ENCODE measurements around the gene SPPL2C. TPM values are rescaled to one million over a fixed set of nuclear protein-coding genes. Genes with fewer than 3 reads are reported as not detected.

The SPPL2C gene
- total RNA-seq (not detected), polyA plus RNA-seq (not detected), total RNA-seq (0 reads per million in 6 experiments)

DNA sequence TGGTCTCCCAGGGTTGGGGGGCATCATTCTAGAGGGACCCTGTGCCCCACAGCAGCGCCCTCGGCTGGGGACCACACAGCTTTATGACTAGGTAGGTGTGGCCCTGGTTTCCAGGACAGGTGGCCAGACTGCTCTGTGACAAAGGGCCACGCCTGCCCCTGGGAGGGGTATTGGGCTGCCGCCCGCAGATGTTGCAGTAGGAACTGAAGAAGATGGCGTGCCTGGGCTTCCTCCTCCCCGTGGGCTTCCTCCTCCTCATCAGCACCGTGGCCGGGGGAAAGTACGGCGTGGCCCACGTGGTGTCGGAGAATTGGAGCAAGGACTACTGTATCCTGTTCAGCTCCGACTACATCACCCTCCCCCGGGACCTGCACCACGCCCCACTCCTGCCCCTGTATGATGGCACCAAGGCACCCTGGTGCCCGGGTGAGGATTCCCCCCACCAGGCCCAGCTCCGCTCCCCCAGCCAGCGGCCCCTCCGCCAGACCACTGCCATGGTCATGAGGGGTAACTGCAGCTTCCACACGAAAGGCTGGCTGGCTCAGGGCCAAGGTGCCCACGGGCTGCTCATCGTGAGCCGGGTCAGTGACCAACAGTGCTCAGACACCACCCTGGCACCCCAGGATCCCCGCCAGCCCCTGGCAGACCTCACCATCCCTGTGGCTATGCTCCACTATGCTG is at the start of gene SPPL2C:
Gene SPPL2C (plus strand): TSS at position 187 of the 681 bp plus-strand sequence. CDS start 26 bp downstream, at position 213.
- POLR2A ChIA-PET: interaction anchor here (0.6 kb wide), 1 partner anchor 18 kb away, joined by 3 read pairs; no protein-coding TSS in a partner anchor
- no peaks in the 10 kb centered on the region for H3K36me3 Mint-ChIP-seq
- peaks cover 0 to 5% (median 2%) of the 10 kb centered on the region in 5 donors for H3K27me3 Mint-ChIP-seq
- H3K4me1 Mint-ChIP-seq: no peaks in the 10 kb centered on the region
- H3K27ac Mint-ChIP-seq: no peak within 1 kb of the TSS
- no peak within 1 kb of the TSS for H3K4me3 Mint-ChIP-seq
- H3K9me3 Mint-ChIP-seq: no peaks in the 10 kb centered on the region
- ATAC-seq (no peak), DNase-seq (no peak)

DNA sequence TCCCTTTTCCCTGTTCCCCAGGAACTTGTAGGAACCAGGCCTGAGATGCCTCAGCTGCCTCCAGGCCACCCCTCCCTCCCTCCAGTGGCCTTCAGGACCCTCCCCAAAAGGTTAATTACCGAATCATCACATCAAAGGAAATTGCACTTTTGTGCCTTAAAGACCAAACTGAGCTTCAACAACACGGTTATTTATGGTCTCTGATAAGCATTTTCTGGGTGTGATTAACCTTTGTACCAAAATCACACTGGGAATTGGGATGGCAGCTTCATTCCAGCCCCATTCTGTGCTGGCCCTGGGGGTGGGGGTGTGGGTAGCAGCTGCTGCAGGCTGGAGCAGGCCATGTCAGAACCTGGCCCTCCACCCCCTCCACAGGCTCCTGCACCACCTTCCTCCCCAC is 43.9 kb upstream of the SPPL2C start:
- no peaks in the 10 kb centered on the region for H3K4me1 Mint-ChIP-seq
- POLR2A ChIA-PET: no interaction called here
- no peaks in the 10 kb centered on the region for H3K9me3 Mint-ChIP-seq
- DNase-seq (no peak), ATAC-seq (no peak)
- H3K36me3 Mint-ChIP-seq: no peaks in the 10 kb centered on the region
- H3K27me3 Mint-ChIP-seq: peaks cover 5 to 70% (median 28%) of the 10 kb centered on the region in 5 donors
- H3K4me3 Mint-ChIP-seq: no peak overlapping the region
- H3K27ac Mint-ChIP-seq: no peak overlapping the region

DNA sequence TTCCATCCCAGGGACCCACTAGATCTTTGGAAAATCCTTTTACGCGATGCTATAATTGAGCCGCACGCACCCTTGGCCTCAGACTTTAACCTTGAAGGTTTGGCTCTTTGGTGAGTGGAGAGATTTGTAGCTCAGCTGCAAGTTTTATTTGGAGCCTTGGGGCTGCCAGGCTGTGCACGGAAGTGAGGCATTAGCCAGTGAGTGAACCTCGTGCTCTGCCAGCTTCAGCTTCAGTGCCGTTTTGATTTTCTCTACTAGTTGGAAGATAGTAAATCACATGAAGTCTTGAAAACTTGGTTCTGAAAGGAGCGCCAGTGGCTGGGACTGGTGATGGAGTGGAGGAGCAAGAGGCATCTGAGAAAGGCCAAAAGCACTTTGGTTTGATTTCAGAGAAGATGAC is 43.3 kb upstream of the SPPL2C start:
- DNase-seq: no peak
- no peak for ATAC-seq
- H3K4me3 Mint-ChIP-seq: no peak overlapping the region
- no peak overlapping the region for H3K27ac Mint-ChIP-seq
- POLR2A ChIA-PET: no interaction called here
- H3K27me3 Mint-ChIP-seq: peaks cover 8 to 70% (median 27%) of the 10 kb centered on the region in 5 donors
- H3K4me1 Mint-ChIP-seq: no peaks in the 10 kb centered on the region
- H3K36me3 Mint-ChIP-seq: no peaks in the 10 kb centered on the region
- H3K9me3 Mint-ChIP-seq: no peaks in the 10 kb centered on the region

GRCh38 chr17:45808845-45809244 is 35.8 kb upstream of the SPPL2C start:
- Mint-ChIP-seq H3K27ac (peak overlapping the region in 1 of 10 donors; percentile 35), H3K9me3 (no peaks in the 10 kb centered on the region), H3K36me3 (no peaks in the 10 kb centered on the region), H3K4me1 (peaks cover 0 to 3% (median 0%) of the 10 kb centered on the region in 4 donors), H3K27me3 (peaks cover 6 to 46% (median 14%) of the 10 kb centered on the region in 5 donors), H3K4me3 (no peak overlapping the region)
- POLR2A ChIA-PET: no interaction called here
- DNase-seq: no peak
- no peak for ATAC-seq

GRCh38 chr17:45809499-45809898 is 35.2 kb upstream of the SPPL2C start:
- Mint-ChIP-seq H3K4me3 (no peak overlapping the region), H3K27me3 (peaks cover 6 to 43% (median 16%) of the 10 kb centered on the region in 5 donors), H3K9me3 (no peaks in the 10 kb centered on the region), H3K27ac (no peak overlapping the region), H3K36me3 (no peaks in the 10 kb centered on the region), H3K4me1 (peaks cover 0 to 3% (median 0%) of the 10 kb centered on the region in 4 donors)
- POLR2A ChIA-PET: no interaction called here
- ATAC-seq (no peak), DNase-seq (no peak)

DNA sequence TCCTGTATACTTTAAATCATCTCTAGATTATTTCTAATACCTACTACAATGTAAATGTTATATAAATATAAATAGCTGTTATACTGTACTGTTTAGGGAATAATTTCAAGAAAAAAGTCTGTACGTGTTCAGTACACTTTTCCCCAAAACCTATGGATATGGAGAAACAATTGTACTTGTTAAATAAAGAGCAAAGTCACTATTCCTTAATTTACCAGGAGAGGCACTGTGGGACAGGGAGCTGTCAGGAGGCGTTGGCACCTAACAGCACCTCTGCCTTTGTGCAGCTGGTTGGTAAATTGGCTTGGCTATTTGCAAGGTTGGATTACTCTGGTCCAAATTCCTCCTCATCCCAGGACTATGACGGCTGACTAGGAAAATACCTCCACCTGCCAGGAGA is 32.6 kb upstream of the SPPL2C start:
- H3K27ac Mint-ChIP-seq: no peak overlapping the region
- POLR2A ChIA-PET: no interaction called here

DNA sequence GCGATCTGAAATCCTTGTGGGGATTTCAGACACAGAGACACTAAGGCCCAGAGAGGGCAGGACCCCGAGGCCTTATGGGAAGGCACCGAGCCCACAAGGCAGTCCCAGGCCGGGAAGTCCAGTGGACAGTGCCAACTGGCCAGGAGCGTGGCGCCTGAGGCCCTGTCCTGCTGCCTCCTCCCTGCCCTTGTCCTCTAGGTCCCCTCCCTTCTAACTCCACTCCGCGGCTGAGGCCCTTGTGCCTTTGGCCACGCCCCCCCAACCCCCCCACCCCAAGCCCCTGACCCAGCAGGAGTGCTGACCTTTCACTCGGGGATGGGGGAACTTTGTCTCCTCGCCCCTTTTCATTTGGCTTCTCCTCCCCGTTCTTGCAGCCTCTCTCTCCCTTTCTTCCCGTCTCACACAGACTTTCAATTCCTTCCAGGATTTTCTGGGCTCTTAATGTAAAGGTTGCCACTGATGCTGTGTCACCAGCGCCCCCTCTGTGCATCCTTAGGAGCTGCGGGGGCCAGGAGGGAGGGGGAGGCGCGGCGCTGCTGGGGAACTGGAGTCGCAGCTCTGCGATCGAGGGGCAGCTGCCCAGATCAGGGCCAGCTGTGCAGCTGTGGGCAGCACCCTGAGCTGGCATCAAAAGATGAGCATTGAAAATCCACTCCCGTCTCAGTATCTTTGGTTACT is 31.5 kb upstream of the SPPL2C start:
- Mint-ChIP-seq H3K9me3 (no peaks in the 10 kb centered on the region), H3K36me3 (no peaks in the 10 kb centered on the region), H3K27ac (peak overlapping the region in 1 of 10 donors; percentile 15)

More for the DNA sequence above, 32.6 kb upstream of the SPPL2C start:
- ATAC-seq: no peak
- H3K27me3 Mint-ChIP-seq: peaks cover 1 to 25% (median 8%) of the 10 kb centered on the region in 5 donors
- DNase-seq: no peak
- no peak overlapping the region for H3K4me3 Mint-ChIP-seq
- H3K4me1 Mint-ChIP-seq: peaks cover 0 to 3% (median 0%) of the 10 kb centered on the region in 4 donors
- H3K9me3 Mint-ChIP-seq: no peaks in the 10 kb centered on the region
- H3K36me3 Mint-ChIP-seq: no peaks in the 10 kb centered on the region

DNA sequence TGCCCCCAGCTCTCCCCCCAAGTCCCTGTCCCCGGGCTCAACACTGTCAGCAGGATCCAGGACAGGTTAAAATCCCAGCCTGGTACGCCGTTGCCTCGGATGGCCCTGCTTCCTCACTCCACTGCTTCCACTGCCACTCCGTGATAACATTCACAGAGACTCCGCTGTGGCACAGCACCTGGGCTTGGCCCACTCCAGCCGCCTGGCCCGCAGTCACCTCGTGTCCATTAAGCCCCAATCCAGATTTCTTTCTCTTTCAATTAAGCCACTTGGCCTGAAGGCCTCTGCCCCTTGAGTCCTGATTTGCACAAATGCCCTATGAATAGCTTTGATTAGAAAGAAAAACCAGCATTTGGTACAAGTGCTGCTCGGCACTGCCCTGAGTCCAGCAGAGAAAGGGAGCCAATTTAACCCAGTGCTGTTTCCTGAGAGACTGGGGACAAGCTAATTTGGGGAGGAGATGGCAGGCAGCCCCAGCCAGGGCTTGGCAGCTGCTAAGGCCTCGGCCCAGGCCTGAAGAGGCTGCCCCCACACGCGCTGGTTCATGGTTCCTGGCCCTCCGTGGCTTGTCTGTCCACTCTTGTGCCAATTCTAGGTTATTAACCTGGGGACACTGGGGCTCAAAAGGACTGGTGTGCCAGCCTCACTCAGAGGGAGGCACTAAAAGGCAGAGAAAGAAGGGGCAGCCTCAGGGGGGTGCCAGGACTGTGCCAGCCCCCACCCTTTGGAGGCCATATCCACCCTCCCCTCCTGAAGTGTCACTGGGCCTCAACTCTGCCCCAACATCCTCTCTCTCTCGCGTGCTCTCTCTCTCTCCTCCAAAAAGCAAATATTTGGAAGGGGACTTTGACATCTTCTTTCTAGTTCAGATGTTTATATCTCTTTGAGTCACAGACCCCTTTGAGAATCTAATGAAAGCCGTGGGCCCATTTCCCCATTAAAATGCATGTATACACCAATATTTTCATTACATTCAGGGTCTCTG is 29.8 kb upstream of the SPPL2C start:
- DNase-seq (no peak), ATAC-seq (no peak)
- Mint-ChIP-seq H3K9me3 (no peaks in the 10 kb centered on the region), H3K36me3 (no peaks in the 10 kb centered on the region), H3K27ac (no peak overlapping the region), H3K4me1 (no peaks in the 10 kb centered on the region), H3K27me3 (peaks cover 0 to 23% (median 8%) of the 10 kb centered on the region in 5 donors), H3K4me3 (no peak overlapping the region)
- POLR2A ChIA-PET: no interaction called here

More for the DNA sequence above, 31.5 kb upstream of the SPPL2C start:
- peaks cover 1 to 23% (median 8%) of the 10 kb centered on the region in 5 donors for H3K27me3 Mint-ChIP-seq
- peaks cover 0 to 3% (median 0%) of the 10 kb centered on the region in 4 donors for H3K4me1 Mint-ChIP-seq
- no peak overlapping the region for H3K4me3 Mint-ChIP-seq
- ATAC-seq (no peak), DNase-seq (no peak)
- POLR2A ChIA-PET: no interaction called here

- DNase-seq (no peak), ATAC-seq (no peak)
- Mint-ChIP-seq H3K4me3 (no peak overlapping the region), H3K4me1 (no peaks in the 10 kb centered on the region), H3K27me3 (peaks cover 0 to 23% (median 8%) of the 10 kb centered on the region in 5 donors), H3K9me3 (no peaks in the 10 kb centered on the region), H3K36me3 (no peaks in the 10 kb centered on the region), H3K27ac (no peak overlapping the region)
- POLR2A ChIA-PET: no interaction called here
Measured at GRCh38 chr17:45815752-45816151, 28.9 kb upstream of the SPPL2C start.

DNA sequence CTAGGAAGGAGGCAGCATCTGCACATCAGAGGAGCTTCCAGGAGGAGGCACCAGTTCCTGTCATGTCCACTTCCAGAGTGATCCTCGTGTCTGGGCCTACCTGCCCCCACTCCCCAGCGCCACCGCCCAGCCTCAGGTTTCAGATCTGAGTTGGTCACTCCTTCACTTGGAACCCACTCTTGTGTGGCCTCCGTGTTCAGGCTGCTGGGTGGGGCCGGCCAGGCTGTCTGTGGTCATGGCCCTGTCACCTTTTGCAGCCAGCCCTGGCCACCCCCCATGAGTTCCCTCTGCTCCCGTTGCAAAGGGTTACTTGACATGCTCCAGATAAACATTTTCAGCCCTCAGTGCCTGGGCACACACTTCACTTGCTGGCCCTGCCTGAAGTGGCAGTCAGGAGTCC is 26.6 kb upstream of the SPPL2C start:
- POLR2A ChIA-PET: no interaction called here

GRCh38 chr17:45818699-45819098 is 26.0 kb upstream of the SPPL2C start:
- H3K27me3 Mint-ChIP-seq: peaks cover 0 to 10% (median 3%) of the 10 kb centered on the region in 5 donors
- peaks cover 0 to under 1% (median 0%) of the 10 kb centered on the region in 4 donors for H3K4me1 Mint-ChIP-seq
- ATAC-seq: no peak
- no peak overlapping the region for H3K27ac Mint-ChIP-seq
- no peak for DNase-seq
- H3K9me3 Mint-ChIP-seq: no peaks in the 10 kb centered on the region
- no peak overlapping the region for H3K4me3 Mint-ChIP-seq
- POLR2A ChIA-PET: no interaction called here
- no peaks in the 10 kb centered on the region for H3K36me3 Mint-ChIP-seq

More for the DNA sequence above, 26.6 kb upstream of the SPPL2C start:
- Mint-ChIP-seq H3K4me3 (no peak overlapping the region), H3K4me1 (no peaks in the 10 kb centered on the region), H3K27me3 (peaks cover 0 to 16% (median 3%) of the 10 kb centered on the region in 5 donors), H3K36me3 (no peaks in the 10 kb centered on the region), H3K9me3 (no peaks in the 10 kb centered on the region), H3K27ac (no peak overlapping the region)
- DNase-seq (no peak), ATAC-seq (no peak)

DNA sequence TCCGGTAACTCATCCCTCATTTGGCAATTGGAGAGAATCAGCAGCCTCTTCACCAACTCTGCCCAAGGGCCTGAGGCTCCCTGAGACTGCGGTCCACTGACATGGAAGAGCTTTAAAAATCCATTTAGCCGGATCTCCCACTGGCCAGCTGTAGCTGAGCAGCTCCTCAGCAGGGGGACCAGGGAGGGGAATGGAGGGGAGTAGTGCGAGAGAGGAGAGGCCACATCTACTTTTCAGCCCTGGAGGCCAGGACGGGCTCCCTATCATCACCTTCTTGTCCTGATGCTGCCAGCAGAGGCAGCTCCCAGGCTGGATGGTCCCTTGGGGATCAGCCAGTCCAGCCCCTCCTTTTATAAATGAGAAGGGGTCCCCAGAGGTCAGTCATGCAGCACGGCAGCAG is 25.0 kb upstream of the SPPL2C start:
- H3K4me3 Mint-ChIP-seq: no peak overlapping the region
- H3K4me1 Mint-ChIP-seq: peaks cover 0 to 3% (median 0%) of the 10 kb centered on the region in 4 donors
- no peaks in the 10 kb centered on the region for H3K36me3 Mint-ChIP-seq
- H3K9me3 Mint-ChIP-seq: no peaks in the 10 kb centered on the region
- POLR2A ChIA-PET: no interaction called here
- DNase-seq (no peak), ATAC-seq (no peak)
- H3K27me3 Mint-ChIP-seq: peaks cover 0 to 4% (median 0%) of the 10 kb centered on the region in 5 donors
- H3K27ac Mint-ChIP-seq: no peak overlapping the region
